PC-9 (cell line): Measurements from ENCODE around the gene SGK1. TPM values are rescaled to one million over a fixed set of nuclear protein-coding genes. Genes with fewer than 3 reads are reported as not detected.

Source experiments
- BruUV-seq: library from RNA; stranded (reverse); fragments of 400-500 nt; replicated peaks from 2 replicates; lab custom pipeline; 2021; lab: Mats Ljungman, UMichigan
- CTCF ChIA-PET: fragments of 300-600 bp; sonication (Branson Sonifier 250); formaldehyde crosslinking; loops from one replicate; lab custom pipeline; 2022; ENCODE audit warnings: antibody characterized with exemption; lab: Charles Lee
- POLR2A ChIA-PET: fragments of 300-600 bp; sonication (Branson Sonifier 250); formaldehyde crosslinking; loops from one replicate; lab custom pipeline; 2022; ENCODE audit warnings: antibody characterized with exemption; ENCODE audit not compliant: unreplicated experiment; lab: Charles Lee
- DNase-seq, 2 experiments: peaks; one replicate each; pipeline versions ENCODE4 v3.0.0 to v3.0.0-alpha.2; 2015 to 2022; ENCODE audit warnings: mixed read lengths in 1 of 2
- H2AFZ ChIP-seq: fragments of 200-600 bp; sonication (generic); 2 replicates; pipeline ENCODE4 v1.8.1; 2017; ENCODE audit warnings: antibody characterized with exemption
- H3F3A ChIP-seq: fragments of 200-600 bp; sonication (generic); 2 replicates; pipeline ENCODE4 v1.8.1; 2017; ENCODE audit warnings: antibody characterized with exemption, mild to moderate bottlenecking, low read depth; ENCODE audit not compliant: insufficient read depth
- H3K27ac ChIP-seq: fragments of 200-600 bp; sonication (generic); 2 replicates; pipeline ENCODE4 v1.6.1; 2016; ENCODE audit warnings: mixed run types
- H3K27me3 ChIP-seq: fragments of 200-600 bp; sonication (generic); 2 replicates; pipeline ENCODE4 v1.6.1; 2016; ENCODE audit warnings: low read depth, mixed run types; ENCODE audit not compliant: insufficient read depth
- H3K36me3 ChIP-seq: fragments of 200-600 bp; sonication (generic); 2 replicates; pipeline ENCODE4 v1.6.1; 2016; ENCODE audit warnings: low read depth, mixed run types
- H3K4me1 ChIP-seq: fragments of 200-600 bp; sonication (generic); replicated peaks from 2 replicates; pipeline ENCODE4 v1.6.1; 2016; ENCODE audit warnings: mixed run types; ENCODE audit not compliant: insufficient read depth
- H3K4me2 ChIP-seq: fragments of 200-600 bp; sonication (generic); 2 replicates; pipeline ENCODE4 v1.6.1; 2017; ENCODE audit warnings: mixed run types
- H3K4me3 ChIP-seq: fragments of 200-600 bp; sonication (generic); 2 replicates; pipeline ENCODE4 v1.6.1; 2016; ENCODE audit warnings: mixed run types
- H3K79me2 ChIP-seq: fragments of 200-600 bp; sonication (generic); 2 replicates; pipeline ENCODE4 v1.6.1; 2017; ENCODE audit warnings: low read depth, mixed run types
- H3K9me2 ChIP-seq: fragments of 200-600 bp; sonication (generic); 2 replicates; pipeline ENCODE4 v1.8.1; 2017; ENCODE audit warnings: mild to moderate bottlenecking; ENCODE audit not compliant: insufficient read depth
- H3K9me3 ChIP-seq: fragments of 200-600 bp; sonication (generic); 2 replicates; pipeline ENCODE4 v1.8.1; 2016; ENCODE audit warnings: low read depth; ENCODE audit not compliant: insufficient read depth
- H4K20me1 ChIP-seq: fragments of 200-600 bp; sonication (generic); 2 replicates; pipeline ENCODE4 v1.8.1; 2017; ENCODE audit not compliant: insufficient read depth
- EZH2 ChIP-seq: fragments of 200-600 bp; sonication (generic); IDR thresholded peaks from 2 replicates; pipeline ENCODE4 v1.8.0; 2017; ENCODE audit warnings: antibody characterized with exemption, low read depth
- intact Hi-C: fragments of 100-400 bp; cut with micrococcal nuclease; formaldehyde crosslinking; loops from one replicate; pipeline ENCODE4 v1.10.0; 2022; ENCODE audit not compliant: unreplicated experiment
- total RNA-seq: library from RNA; stranded (reverse); gene quantifications from 2 replicates; pipeline ENCODE4 v1.2.3, GENCODE V29; 2021
- TF ChIP-seq, protein P1 (sequence below): fragments of 200-600 bp; sonication (generic); conservative IDR thresholded peaks from 2 replicates; pipeline ENCODE4 v1.6.1; 2017; ENCODE audit warnings: mixed run types, antibody characterized with exemption, mild to moderate bottlenecking, moderate library complexity

Gene SGK1
- total RNA-seq, 1 experiment from 2014 or later: 11.3 TPM

DNA sequence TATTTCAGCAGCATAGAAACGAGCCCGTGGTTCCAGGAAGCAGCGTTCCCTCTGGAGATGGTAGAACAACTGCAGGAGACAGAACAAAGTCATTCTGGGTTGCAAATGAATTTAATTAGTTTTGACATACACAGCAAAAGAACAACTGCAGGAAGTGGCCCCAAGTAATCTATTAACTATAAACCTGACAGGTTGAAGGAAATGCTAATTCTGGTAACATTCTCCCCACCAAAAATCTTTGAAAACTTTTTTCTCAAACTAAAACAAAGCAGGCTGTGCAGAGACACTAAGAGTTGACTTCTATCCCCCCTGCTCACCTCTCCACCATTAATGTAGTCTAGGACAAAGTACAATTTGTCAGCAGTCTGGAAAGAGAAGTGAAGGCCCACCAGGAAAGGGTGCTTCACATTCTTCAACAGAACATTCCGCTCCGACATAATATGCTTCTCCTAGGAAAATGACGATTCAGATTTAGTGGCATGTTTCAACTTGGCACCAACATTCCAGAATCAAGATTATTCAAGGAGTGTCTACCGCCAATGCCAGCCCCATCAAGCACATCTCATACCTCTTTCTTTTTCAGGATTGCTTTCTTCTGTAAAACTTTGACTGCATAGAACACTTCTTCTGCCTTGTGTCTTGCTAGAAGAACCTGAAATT, 145.1 kb downstream of the SGK1 start:
- Histone ChIP-seq H3K9me2 (no peaks in the 10 kb centered on the region), H3K79me2 (peaks cover 19% of the 10 kb centered on the region; the same call in 1 of the 2 replicates), H4K20me1 (no peaks in the 10 kb centered on the region), H3F3A (peaks cover 24% of the 10 kb centered on the region), H3K4me1 (peaks cover 21% of the 10 kb centered on the region), H3K4me3 (peak overlapping the region; percentile 73; the same call in 1 of the 2 replicates), H3K36me3 (peaks cover 34% of the 10 kb centered on the region), H3K9me3 (no peaks in the 10 kb centered on the region), H3K27me3 (no peaks in the 10 kb centered on the region), H3K27ac (no peak overlapping the region), H3K4me2 (peak overlapping the region; percentile 92), H2AFZ (no peak overlapping the region)
- ChIA-PET CTCF (no interaction called here), POLR2A (no interaction called here)
- no peak for TF ChIP-seq EZH2
- TF ChIP-seq, protein P1, sequence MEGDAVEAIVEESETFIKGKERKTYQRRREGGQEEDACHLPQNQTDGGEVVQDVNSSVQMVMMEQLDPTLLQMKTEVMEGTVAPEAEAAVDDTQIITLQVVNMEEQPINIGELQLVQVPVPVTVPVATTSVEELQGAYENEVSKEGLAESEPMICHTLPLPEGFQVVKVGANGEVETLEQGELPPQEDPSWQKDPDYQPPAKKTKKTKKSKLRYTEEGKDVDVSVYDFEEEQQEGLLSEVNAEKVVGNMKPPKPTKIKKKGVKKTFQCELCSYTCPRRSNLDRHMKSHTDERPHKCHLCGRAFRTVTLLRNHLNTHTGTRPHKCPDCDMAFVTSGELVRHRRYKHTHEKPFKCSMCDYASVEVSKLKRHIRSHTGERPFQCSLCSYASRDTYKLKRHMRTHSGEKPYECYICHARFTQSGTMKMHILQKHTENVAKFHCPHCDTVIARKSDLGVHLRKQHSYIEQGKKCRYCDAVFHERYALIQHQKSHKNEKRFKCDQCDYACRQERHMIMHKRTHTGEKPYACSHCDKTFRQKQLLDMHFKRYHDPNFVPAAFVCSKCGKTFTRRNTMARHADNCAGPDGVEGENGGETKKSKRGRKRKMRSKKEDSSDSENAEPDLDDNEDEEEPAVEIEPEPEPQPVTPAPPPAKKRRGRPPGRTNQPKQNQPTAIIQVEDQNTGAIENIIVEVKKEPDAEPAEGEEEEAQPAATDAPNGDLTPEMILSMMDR: no peak
- intact Hi-C loops: no loop called here
- BruUV-seq: no TSS peak
- peak in 1 of 2 experiments; percentile 32 for DNase-seq

DNA sequence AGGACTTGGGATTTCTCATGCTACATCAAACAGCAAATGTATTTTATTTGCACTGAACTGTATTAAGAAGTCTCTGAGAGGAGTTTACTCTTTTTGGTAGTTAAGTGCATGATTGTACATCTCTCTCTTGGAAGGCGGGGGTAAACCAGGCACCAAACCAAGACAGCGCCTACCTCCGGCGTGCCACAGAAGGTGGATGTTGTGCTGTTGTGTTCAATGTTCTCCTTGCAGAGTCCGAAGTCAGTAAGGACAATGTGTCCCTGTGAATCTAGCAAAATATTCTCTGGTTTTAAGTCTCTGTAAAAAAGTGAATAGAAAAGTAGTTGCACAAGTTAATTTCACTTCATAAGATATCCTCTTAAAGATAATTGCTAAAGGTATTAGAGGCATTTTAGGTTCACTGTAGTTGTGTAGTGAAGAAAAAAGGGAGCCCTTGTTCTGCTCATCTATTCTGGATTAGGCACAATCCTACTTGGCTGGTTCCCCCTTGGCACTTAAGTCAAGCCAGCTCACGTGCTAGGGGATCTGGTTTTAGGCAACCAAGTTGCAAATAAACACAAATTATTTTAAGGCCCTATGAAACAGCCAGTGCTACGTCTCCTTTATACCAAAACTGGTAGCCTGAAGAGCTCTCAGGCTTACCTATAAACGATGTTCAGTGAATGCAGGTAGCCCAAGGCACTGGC, 145.7 kb downstream of the SGK1 start:
- CTCF ChIA-PET: no interaction called here
- POLR2A ChIA-PET: no interaction called here
- Histone ChIP-seq H3K27ac (no peak overlapping the region), H3K4me3 (no peak overlapping the region; the same call in 1 of the 2 replicates), H3K4me1 (peaks cover 21% of the 10 kb centered on the region), H2AFZ (no peak overlapping the region), H3F3A (peaks cover 24% of the 10 kb centered on the region), H3K36me3 (peaks cover 34% of the 10 kb centered on the region), H3K27me3 (no peaks in the 10 kb centered on the region), H4K20me1 (no peaks in the 10 kb centered on the region), H3K9me2 (no peaks in the 10 kb centered on the region), H3K4me2 (peak overlapping the region; percentile 92; the same call in 1 of the 2 replicates), H3K79me2 (peaks cover 19% of the 10 kb centered on the region; the same call in 1 of the 2 replicates), H3K9me3 (no peaks in the 10 kb centered on the region)
- TF ChIP-seq, protein P1: no peak
- TF ChIP-seq EZH2: no peak
- intact Hi-C loops: no loop called here
- BruUV-seq: no TSS peak
- peak in 1 of 2 experiments; percentile 26 for DNase-seq

DNA sequence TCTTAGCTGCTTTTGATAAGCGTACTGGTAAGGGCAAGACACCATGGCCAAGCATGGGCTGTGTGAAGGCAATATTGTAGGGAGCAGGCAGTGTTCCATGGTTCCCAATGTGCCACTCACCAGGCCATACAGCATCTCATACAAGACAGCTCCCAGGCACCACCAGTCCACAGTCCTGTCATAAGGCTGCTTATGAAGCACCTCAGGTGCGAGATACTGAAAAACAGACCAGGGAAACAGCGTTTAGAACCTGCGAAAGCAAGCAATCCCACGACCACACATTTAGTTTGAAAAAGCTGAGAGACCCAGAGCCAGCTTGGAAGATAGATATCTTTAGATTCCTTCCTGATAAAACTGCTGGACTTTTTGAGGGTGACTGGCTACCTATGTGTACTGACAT, 146.4 kb downstream of the SGK1 start:
- ChIA-PET POLR2A (interaction anchor here (0.6 kb wide), 1 partner anchor 264 kb away, joined by 10 read pairs; no protein-coding TSS in a partner anchor), CTCF (no interaction called here)
- intact Hi-C loops: no loop called here
- H3K4me1 ChIP-seq: peaks cover 25% of the 10 kb centered on the region
- no peaks in the 10 kb centered on the region for H3K27me3 ChIP-seq
- H2AFZ ChIP-seq: no peak overlapping the region
- TF ChIP-seq, protein P1: no peak
- TF ChIP-seq EZH2: no peak
- DNase-seq: peak in 1 of 2 experiments; percentile 1
- no peaks in the 10 kb centered on the region for H3K9me2 ChIP-seq
- no peaks in the 10 kb centered on the region for H3K9me3 ChIP-seq
- H4K20me1 ChIP-seq: no peaks in the 10 kb centered on the region
- H3K4me2 ChIP-seq: no peak overlapping the region
- H3K36me3 ChIP-seq: peaks cover 34% of the 10 kb centered on the region
- H3K4me3 ChIP-seq: no peak overlapping the region
- H3F3A ChIP-seq: peaks cover 24% of the 10 kb centered on the region
- BruUV-seq: no TSS peak
- H3K27ac ChIP-seq: no peak overlapping the region
- H3K79me2 ChIP-seq: peaks cover 19% of the 10 kb centered on the region; the same call in 1 of the 2 replicates
